Measurements from ENCODE around the gene MID1. TPM values are rescaled to one million over a fixed set of nuclear protein-coding genes. Genes with fewer than 3 reads are reported as not detected.

MID1 gene
- total and polyA plus RNA-seq, 2 donors from 2014 or later, result 5.3 to 54.1 TPM

- H3K9ac ChIP-seq (ENCODE audit: low read length in 3 of 3), result no peak overlapping the region
- no peaks in the 10 kb centered on the region for H3K36me3 ChIP-seq (ENCODE audit: control insufficient read depth in 2 of 3, insufficient read depth in 3 of 3, low read length in 3 of 3)
- TF ChIP-seq CTCF (IDR thresholded peaks at IDR 0.05; ENCODE audit: borderline replicate concordance, extremely low read depth, insufficient read depth), result no peak
- peaks cover 0 to 3% (median 0%) of the 10 kb centered on the region in 3 donors for H3K4me1 ChIP-seq (ENCODE audit: control insufficient read depth in 2 of 3, insufficient read depth in 2 of 3, low read depth in 1 of 3, low read length in 3 of 3)
- no peaks in the 10 kb centered on the region for H3K9me3 ChIP-seq (ENCODE audit: control insufficient read depth in 2 of 3, insufficient read depth in 1 of 3, low read length in 3 of 3)
- FAIRE-seq (peak; percentile 83), DNase-seq (no peak)
- no peak overlapping the region for H3K27ac ChIP-seq (ENCODE audit: low read depth in 2 of 2, low read length in 2 of 2)
- H3K27me3 ChIP-seq (ENCODE audit: control insufficient read depth, insufficient read depth, low read length), result no peaks in the 10 kb centered on the region
- no peak overlapping the region for H3K4me3 ChIP-seq (ENCODE audit: low read length in 3 of 3)
- intact Hi-C loops (cut with DNase I), result no loop called here
Observed at GRCh38 chrX:10612215-10612614, 8.2 kb downstream of the MID1 start.

- Histone ChIP-seq H3K4me3 (ENCODE audit: low read length in 3 of 3) (no peak overlapping the region), H3K4me1 (ENCODE audit: control insufficient read depth in 2 of 3, insufficient read depth in 2 of 3, low read depth in 1 of 3, low read length in 3 of 3) (peaks cover 0 to 3% (median 0%) of the 10 kb centered on the region in 3 donors), H3K27ac (ENCODE audit: low read depth in 2 of 2, low read length in 2 of 2) (no peak overlapping the region), H3K36me3 (ENCODE audit: control insufficient read depth in 2 of 3, insufficient read depth in 3 of 3, low read length in 3 of 3) (no peaks in the 10 kb centered on the region), H3K9ac (ENCODE audit: low read length in 3 of 3) (no peak overlapping the region), H3K27me3 (ENCODE audit: control insufficient read depth, insufficient read depth, low read length) (no peaks in the 10 kb centered on the region), H3K9me3 (ENCODE audit: control insufficient read depth in 2 of 3, insufficient read depth in 1 of 3, low read length in 3 of 3) (no peaks in the 10 kb centered on the region)
- no peak for DNase-seq
- FAIRE-seq, result peak; percentile 74
- intact Hi-C loops (cut with DNase I), result no loop called here
- TF ChIP-seq CTCF (IDR thresholded peaks at IDR 0.05; ENCODE audit: borderline replicate concordance, extremely low read depth, insufficient read depth), result no peak
Observed at GRCh38 chrX:10611441-10612090, 8.8 kb downstream of the MID1 start.

- no peak overlapping the region for H3K9ac ChIP-seq (ENCODE audit: low read length in 3 of 3)
- H3K27me3 ChIP-seq (ENCODE audit: control insufficient read depth, insufficient read depth, low read length), result no peaks in the 10 kb centered on the region
- H3K4me3 ChIP-seq (ENCODE audit: low read length in 3 of 3), result no peak overlapping the region
- no peak for TF ChIP-seq CTCF (IDR thresholded peaks at IDR 0.05; ENCODE audit: borderline replicate concordance, extremely low read depth, insufficient read depth)
- H3K9me3 ChIP-seq (ENCODE audit: control insufficient read depth in 2 of 3, insufficient read depth in 1 of 3, low read length in 3 of 3), result no peaks in the 10 kb centered on the region
- intact Hi-C loops (cut with DNase I), result no loop called here
- FAIRE-seq (no peak), DNase-seq (no peak)
- no peak overlapping the region for H3K27ac ChIP-seq (ENCODE audit: low read depth in 2 of 2, low read length in 2 of 2)
- peaks cover 0 to 3% (median 0%) of the 10 kb centered on the region in 3 donors for H3K4me1 ChIP-seq (ENCODE audit: control insufficient read depth in 2 of 3, insufficient read depth in 2 of 3, low read depth in 1 of 3, low read length in 3 of 3)
- no peaks in the 10 kb centered on the region for H3K36me3 ChIP-seq (ENCODE audit: control insufficient read depth in 2 of 3, insufficient read depth in 3 of 3, low read length in 3 of 3)
Observed at GRCh38 chrX:10608099-10608498, 12.3 kb downstream of the MID1 start.

- no peak for FAIRE-seq
- no peak for TF ChIP-seq CTCF (IDR thresholded peaks at IDR 0.05; ENCODE audit: borderline replicate concordance, extremely low read depth, insufficient read depth)
- no peaks in the 10 kb centered on the region for H3K9me3 ChIP-seq (ENCODE audit: control insufficient read depth in 2 of 3, insufficient read depth in 1 of 3, low read length in 3 of 3)
- H3K4me3 ChIP-seq (ENCODE audit: low read length in 3 of 3), result no peak overlapping the region
- no peak overlapping the region for H3K9ac ChIP-seq (ENCODE audit: low read length in 3 of 3)
- H3K27me3 ChIP-seq (ENCODE audit: control insufficient read depth, insufficient read depth, low read length), result no peaks in the 10 kb centered on the region
- no peak overlapping the region for H3K27ac ChIP-seq (ENCODE audit: low read depth in 2 of 2, low read length in 2 of 2)
- no peak for DNase-seq
- H3K4me1 ChIP-seq (ENCODE audit: control insufficient read depth in 2 of 3, insufficient read depth in 2 of 3, low read depth in 1 of 3, low read length in 3 of 3), result peaks cover 0 to 3% (median 0%) of the 10 kb centered on the region in 3 donors
- H3K36me3 ChIP-seq (ENCODE audit: control insufficient read depth in 2 of 3, insufficient read depth in 3 of 3, low read length in 3 of 3), result no peaks in the 10 kb centered on the region
- intact Hi-C loops (cut with DNase I), result no loop called here
Observed at GRCh38 chrX:10607233-10607632, 13.2 kb downstream of the MID1 start.
